PC-9 (cell line): Measurements from ENCODE around the gene COL4A2.

Experiments used
- CTCF ChIP-seq: fragments of 200-600 bp; sonication (generic); conservative IDR thresholded peaks from 2 replicates; pipeline ENCODE4 v1.6.1; 2017; ENCODE audit warnings: mixed run types, antibody characterized with exemption, mild to moderate bottlenecking, moderate library complexity
- EZH2 ChIP-seq: fragments of 200-600 bp; sonication (generic); IDR thresholded peaks from 2 replicates; pipeline ENCODE4 v1.8.0; 2017; ENCODE audit warnings: antibody characterized with exemption, low read depth

- TF ChIP-seq CTCF: no peak
- TF ChIP-seq EZH2: no peak
Measured at GRCh38 chr13:110269509-110270185, 37.4 kb upstream of the COL4A2 start.
